Caki2 (cell line): ENCODE data around the gene DNAJC8. TPM values are rescaled to one million over a fixed set of nuclear protein-coding genes. Genes with fewer than 3 reads are reported as not detected.
A peak's percentile ranks its signal among the peaks of the same experiment; 100 is the strongest.

Source experiments
- DNase-seq: peaks from one replicate; pipeline ENCODE4 v3.0.0-alpha.2; 2015; ENCODE audit warnings: low read depth
- in situ Hi-C: cut with HindIII; loops from 2 replicates; pipeline ENCODE4 v1.10.0; 2016; ENCODE audit warnings: low sequenced_read_pairs, low pct_unique_long_range_greater_than_20kb, mixed read lengths
- total RNA-seq: library from RNA; depleted of rRNA; stranded (reverse); fragments of >200 nt; shearing (Covaris generic); gene quantifications from 2 replicates; pipeline ENCODE4 v1.2.3, GENCODE V29; 2014; ENCODE audit warnings: low replicate concordance

Gene DNAJC8
- total RNA-seq, 1 experiment from 2014 or later = 81.2 TPM

DNA sequence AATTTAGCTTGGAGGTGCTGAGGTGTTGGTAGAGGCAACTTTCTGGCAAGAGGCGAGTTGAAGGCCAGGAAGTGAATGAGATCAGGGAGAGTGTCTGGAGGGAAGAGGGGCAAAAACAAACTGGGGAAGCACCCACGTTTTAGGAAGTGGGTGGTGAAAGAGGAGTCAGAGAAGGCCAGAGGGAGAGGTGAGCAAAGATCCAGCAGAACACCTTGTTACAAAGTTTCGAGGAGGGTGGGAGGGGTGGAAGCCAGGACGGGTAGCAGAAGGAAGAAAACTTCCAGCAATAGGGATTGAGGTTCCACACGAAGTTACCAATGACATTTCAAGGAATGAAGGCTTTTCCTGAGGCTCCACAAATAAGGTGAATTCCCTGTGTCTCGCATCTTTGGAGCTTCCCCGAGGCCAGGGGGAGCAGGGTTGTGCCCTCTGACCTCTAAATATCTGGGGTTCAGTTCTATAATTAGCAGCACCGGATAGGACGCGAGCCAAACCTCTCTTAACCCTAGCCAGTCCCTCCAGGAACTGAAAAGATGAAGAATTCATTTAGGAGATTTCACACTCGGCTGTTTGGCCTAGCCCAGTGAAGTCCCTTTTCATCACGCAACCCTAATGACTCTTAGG is 25.9 kb upstream of the DNAJC8 start:
- no peak for DNase-seq
- in situ Hi-C loops = loop anchor here (10.0 kb wide), 1 partner anchor 156 kb away; no protein-coding TSS in a partner anchor

DNA sequence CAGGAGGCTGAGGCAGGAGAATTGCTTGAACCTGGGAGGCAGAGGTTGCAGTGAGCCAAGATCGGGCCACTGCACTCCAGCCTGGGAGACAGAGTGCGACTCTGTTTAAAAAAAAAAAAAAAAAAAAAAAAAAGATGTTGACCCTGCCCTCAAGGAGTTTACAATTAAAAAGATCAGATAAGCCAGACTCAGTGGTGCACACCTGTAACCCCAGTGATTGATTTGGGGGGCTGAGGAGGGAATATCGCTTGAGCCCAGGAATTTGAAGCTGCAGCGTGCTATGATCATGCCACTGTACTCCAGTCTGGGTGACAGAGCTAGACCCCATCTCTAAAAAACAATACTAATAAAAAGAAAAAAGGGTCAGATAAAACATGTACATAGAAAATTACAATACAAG is 24.9 kb upstream of the DNAJC8 start:
- in situ Hi-C loops = loop anchor here (10.0 kb wide), 1 partner anchor 157 kb away; no protein-coding TSS in a partner anchor
- no peak for DNase-seq

DNA sequence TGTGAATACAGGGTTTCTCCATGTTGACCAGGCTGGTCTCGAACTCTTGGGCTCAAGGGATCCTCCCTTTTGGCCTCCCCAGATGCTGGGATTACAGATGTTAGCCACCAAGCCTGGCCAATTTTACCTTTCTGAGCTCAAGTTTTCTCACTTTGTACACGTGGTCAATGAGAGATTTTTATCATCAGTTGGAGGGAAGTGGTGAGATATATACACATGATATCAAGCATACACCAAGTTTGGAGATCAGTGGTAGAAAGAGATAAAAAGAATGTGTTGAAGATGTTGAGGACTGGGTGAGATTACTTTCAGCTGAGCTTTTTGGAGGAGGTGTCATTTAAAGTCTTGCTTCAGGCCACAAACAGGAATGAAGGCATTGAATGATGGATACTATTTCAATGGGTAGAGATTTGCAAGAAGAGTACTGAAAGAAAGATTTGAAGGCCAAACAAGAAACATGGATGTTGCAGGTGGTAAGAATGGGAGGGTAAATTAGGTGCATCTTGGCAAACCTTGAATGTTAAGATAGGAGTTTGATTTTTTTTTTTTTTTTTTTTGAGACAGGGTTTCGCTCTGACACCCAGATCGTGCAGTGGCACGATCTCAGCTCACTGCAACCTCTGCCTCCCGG is 23.5 kb upstream of the DNAJC8 start:
- in situ Hi-C loops = loop anchor here (10.0 kb wide), 1 partner anchor 158 kb away; no protein-coding TSS in a partner anchor
- no peak for DNase-seq

DNA sequence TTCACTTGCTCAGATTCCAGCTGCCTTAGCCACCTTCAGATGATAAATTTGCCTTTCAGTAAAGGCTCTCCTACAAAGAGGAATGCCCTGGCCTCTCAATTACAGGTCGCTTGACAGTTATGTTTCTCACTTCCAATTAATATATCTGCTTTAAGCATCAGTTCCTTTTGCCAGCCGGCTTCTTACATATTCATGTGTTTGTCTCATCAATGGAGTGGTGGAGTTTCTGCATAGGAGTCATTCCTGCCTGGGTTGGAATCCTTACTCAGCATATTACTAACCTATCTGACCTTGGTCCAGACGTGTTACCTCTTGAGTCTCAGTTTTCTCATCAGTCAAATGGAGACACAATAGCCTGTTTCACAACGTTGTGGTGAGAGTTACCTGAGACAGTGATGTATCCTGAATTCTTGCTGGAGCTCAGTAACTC is 17.1 kb upstream of the DNAJC8 start:
- in situ Hi-C loops = loop anchor here (10.0 kb wide), 1 partner anchor 165 kb away; no protein-coding TSS in a partner anchor
- no peak for DNase-seq

DNA sequence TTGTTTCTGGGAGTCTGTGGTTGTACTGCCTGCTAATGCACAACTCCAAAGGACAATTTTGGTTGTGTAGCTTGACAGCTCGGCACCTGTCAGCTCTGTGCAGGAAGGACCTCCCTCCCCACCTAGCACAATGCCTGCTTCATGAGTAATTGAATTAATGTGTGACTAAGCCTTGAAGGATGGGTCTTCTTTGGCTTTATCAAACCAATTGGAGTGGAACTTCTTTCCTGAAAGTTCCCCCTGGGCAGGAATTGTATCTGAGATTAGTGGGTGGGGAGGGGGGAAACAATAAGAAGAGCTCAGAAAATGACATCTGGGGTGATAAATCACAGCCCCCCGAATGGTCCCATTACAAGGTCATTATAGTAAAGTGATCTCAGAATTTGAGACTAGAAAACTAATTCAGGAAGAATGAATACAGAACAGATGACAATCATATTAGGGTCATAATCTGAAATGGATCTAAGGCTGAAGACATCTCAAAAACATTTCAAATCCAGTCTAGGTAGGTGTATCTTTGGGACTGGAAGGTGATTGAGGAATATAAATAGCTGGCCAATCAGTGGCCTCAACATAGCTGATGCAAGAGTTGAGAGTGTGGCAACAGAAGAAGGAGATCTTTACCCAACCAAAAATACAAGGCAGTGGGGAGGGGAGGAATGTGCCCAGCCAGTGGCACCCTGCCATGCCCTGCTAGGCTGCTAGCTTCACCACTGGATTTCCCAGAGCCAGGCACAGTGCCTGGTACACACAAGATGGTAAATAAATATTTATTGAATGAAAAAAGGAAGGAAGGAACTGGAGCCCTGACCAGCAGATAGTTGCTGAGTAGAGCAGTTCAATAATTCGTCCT is 16.4 kb upstream of the DNAJC8 start:
- in situ Hi-C loops = no loop called here

DNA sequence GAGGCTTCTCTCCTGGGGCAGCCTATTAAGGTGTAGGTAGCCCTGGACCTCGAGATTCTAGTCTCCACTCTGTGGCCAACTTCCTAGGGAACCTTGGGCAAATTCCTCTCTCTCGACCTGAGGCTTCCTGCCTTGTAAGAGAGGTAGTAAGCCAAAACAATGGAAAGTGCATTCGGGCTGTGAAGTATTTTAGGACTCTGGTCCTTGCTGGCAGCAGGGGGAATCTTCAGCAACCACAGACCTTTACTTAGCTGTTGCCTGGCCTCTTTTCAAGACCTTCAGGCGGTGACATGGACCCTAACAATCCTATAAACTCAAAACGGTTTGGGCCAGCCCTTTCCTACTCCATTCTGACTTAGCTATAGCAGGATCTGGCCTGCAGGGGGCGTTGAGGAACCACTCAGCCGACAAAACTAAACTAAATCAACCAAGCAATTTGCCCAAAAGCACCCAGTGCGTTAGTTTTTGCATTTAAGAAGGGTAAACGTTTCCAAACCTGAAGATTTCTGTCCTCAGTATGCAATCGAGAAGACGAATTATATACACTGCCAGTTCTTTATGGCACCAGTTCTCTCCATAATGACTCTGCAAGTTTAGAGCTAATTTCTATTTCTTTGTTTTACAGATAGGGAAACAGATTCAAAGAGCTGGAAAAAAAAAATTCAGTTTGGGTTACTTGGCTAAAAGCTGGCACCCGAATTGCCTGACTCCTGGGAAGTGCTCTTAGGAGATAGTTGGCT is 15.6 kb upstream of the DNAJC8 start:
- DNase-seq = peak; percentile 82
- in situ Hi-C loops = no loop called here

More for the DNA sequence above, 16.4 kb upstream of the DNAJC8 start:
- peak; percentile 87 for DNase-seq

DNA sequence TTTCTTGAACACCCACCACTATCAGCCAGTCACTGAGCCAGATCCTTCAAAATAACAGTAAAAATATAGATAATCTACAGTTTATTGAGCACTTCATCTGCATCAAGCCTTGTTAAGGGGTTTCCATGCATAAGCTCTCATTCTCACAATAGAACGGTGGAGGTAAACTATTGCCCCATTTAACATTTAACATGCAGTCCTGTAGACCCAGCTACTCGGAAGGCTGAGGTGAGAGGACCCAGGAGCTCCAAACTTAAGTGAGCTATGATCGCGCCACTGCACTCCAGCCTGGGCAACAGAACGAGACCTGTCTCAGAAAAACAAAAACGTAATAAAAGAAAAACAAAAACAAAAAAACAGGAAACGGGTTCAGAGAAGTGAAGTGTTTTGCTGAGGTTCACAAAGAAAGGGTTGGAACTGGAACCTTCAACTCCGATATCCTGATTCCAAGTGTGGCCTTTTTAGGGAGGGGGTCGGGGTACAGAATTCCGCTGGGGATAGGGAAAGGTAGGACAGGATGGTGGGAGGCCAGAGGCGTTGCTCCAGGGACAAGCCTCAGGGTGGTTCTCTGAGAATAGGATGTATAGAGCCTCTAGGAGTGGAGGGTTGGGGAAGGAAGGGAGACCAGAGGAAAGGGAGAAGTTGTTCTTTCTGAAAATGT is 14.9 kb upstream of the DNAJC8 start:
- no peak for DNase-seq
- in situ Hi-C loops = no loop called here

DNA sequence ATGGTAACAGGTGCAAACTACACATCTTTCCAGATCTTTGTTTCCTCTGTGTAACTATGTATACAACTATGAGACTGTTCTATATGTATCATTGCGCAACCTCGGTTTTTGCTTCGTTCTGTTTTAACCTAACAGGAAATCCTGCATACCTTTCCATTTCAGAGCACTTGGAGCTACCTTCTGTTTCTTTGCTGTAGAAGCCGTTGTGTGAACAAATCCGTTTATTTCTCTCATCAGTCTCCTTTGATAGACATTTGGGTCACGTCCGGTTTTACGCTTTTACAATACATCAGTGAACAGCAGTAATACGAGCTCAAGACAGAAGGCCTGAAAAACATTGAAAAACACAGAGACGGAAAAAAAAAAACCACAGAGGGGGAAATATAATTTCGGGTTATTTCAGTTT is 13.6 kb upstream of the DNAJC8 start:
- no peak for DNase-seq
- in situ Hi-C loops = no loop called here

DNA sequence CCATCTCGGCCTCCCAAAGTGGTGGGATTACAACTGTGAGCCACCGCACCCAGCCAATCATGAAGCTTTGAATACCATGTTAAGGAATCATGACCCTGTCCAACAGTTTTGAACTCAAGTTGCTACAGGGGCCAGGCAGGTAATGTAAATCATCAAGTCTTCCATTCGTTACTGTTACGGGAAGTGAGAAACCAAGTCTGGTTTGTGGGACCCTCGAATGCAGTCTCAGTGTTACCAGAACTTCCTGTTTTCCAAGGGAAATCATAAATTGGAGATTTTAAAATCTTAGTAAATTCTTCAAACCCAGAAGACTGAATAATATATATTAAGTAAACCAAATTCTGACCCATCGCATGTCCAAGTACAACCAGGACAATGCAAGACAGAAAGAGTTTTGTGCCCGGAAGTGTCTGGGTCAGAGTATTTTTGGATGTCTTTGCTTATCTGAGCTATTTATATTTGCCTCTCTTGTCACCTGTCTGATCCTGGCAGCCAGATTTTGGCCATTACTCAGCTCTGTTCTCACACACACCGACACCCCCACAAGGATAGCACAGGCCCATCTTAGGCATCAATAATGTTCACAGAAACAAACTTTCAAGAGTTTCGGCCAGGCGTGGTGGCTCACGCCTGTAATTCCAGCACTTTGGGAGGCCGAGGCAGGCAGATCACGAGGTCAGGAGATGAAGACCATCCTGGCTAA is 11.9 kb upstream of the DNAJC8 start:
- no peak for DNase-seq
- in situ Hi-C loops = no loop called here

DNA sequence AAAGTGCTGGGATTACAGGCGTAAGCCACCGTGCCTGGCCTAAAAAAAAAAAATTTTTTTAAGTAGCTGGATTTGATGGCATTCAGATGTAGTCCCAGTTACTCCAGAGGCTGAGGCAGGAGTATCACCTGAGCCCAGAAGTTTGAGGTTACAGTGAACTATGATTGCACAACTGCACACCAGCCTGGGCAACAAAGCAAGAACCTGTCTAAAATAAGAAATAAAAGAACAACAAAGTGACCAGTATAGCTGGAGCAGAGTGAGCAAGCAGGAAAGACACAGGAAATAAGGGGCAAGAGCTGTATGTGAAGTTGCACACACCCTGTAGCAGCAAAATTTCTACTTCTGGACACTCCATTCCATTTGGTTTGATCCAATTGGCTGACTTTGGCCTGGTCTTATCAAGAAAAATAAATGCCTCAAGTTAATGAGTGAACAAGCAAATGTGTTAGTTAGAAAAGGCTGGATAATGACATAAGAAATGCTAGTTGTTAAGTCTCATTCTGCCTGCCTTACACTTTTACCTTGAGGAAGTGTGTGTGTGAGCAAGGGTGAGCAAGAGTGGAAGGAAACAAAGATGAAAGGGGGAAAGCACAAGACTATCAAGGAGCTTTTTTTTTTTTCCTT is 11.0 kb upstream of the DNAJC8 start:
- in situ Hi-C loops = no loop called here
- peak; percentile 81 for DNase-seq

DNA sequence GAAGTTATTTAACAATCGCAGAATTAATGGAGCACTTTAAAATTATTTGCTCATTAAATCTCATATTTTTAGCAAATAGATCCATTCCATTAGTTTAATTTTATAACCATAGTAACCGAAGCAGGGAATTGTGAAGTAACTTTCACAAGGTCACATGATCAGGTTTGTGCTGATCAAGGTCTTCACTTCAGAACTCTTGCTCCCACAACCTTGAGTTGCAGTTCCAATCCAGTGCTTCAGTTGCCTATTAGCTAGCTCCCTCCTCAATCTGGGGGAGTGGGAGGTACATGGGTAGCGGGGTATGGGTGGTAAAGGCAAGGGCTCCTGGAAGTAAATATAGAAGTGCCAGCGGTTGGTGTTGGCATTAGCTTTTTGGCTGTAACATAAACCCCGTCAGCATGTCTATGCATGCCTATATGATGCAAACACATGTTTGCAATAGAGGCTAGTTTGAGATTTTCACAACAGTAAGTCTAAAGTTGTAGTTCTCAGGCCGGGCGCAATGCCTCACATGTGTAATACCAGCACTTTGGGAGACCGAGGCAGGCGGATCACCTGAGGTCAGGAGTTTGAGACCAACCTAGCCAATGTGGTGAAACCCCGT is 8.9 kb upstream of the DNAJC8 start:
- DNase-seq = no peak
- in situ Hi-C loops = no loop called here

DNA sequence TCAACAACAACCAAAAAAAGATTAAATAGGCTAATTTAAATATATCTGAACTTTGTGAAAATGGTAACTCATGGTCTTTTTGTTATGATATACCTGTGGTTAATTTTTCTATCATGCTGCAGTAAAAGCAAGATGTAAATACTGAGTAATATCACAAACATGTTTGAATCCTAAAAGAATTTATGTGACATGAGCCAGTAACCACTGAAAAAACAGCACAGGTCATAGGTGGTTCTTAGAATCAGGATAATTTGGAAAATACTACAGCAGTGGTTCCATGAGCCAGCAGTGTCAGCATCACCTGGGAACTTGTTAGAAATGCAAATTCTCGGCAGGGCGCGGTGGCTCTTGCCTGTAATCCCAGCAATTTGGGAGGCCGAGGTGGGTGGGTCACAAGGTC is 7.2 kb upstream of the DNAJC8 start:
- in situ Hi-C loops = no loop called here
- peak; percentile 26 for DNase-seq

DNA sequence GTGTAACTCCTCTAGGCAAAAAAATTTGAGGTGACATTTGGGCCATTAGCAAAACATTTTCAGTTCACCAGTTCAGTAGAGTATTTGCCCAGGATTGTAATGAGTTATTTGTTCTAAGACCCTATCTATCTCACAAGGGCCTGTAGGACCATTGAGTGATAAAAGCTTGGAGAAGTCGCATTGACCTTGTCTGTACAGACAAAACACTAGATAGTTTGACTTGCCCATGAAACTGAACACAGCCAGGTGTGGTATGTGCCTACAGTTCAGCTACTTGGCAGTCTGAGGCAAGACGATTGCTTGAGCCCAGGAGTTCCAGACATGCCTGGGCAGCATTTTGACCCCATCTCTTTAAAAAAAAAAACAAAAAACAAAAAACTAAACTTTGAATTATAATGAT is 6.2 kb upstream of the DNAJC8 start:
- in situ Hi-C loops = no loop called here
- no peak for DNase-seq

DNA sequence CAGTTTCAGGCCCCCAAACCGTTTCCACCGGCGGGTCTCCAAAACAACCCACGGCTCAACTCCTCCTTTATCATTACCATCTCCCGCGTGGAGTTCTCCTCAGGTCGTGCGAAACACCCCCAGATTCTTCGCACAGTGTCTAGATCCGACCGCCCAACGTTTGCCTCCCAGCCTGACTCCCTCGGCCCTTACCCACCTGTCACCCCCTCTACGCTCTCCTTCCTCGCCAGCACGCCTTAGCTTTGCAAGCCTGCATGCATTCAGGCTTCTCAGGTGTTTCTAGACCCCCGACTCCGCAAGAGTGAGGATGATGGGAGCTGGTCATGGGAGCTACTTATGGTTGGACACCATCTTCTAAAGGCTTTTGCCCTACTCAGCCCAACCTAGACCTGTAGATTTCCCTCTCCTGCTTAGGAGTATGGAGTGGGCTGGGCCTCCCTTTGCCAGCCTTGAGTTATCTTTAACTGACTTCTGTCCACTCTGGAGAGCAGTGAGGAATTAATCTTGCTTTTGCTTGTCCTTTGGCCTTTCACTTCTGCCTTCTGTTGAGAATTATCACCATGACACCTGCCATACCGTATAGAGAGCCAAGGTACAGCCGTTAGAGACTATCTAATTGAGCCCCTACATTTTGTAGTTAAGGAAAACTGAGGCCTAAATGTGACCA is 4.0 kb upstream of the DNAJC8 start:
- no peak for DNase-seq
- in situ Hi-C loops = no loop called here

DNA sequence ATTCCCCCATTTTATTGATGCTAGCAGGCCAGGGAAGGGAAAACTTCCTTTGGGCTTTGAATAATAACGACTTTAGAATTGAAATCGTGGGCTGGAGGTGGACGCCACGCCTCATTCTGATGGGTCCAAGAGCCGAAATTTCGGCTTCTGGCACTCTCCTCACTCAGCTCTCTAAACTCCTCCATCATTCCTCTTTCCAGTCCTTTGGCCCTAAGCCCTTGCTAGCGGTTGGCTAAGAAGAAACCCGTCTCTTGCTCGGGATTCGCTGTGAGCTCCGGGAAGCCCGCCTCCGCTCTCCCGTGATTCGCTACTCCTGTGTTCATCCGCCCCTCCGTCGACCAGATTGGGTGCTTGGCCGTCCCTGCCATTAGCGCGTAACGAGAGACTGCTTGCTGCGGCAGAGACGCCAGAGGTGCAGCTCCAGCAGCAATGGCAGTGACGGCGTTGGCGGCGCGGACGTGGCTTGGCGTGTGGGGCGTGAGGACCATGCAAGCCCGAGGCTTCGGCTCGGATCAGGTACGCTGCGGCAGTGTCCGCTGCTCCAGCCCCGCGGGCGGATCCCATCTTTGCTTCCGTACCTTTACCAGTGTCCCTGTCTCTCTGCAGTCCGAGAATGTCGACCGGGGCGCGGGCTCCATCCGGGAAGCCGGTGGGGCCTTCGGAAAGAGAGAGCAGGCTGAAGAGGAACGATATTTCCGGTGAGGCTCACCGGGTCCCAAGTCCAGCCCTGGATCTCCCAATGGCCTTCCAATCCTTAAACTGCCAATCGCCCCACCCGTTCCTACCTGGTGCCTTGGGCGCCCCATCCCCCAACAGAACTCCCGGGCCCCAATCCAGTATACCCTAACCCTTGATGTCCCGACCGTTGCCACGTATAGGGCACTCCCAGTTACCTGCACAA is 3.2 kb upstream of the DNAJC8 start, which contains the start of gene ATP5IF1:
Gene ATP5IF1, plus strand, starts transcription at position 370 of the 901 bp plus-strand sequence. Its CDS starts 60 bp downstream, at position 430.
- in situ Hi-C loops = no loop called here
- peak; percentile 96 for DNase-seq
